ENCODE measurements around the gene PLCB1.

- no peak for TF ChIP-seq CTCF (conservative IDR thresholded peaks at IDR 0.05; ENCODE audit: low read depth, low read length)
- TF ChIP-seq EZH2 (IDR thresholded peaks at IDR 0.05; ENCODE audit: low read length, unreplicated experiment): no peak
Observed at GRCh38 chr20:8809107-8809953, 677.3 kb downstream of the PLCB1 start.

All from PC-3 (cell line).